Endothelial cell of umbilical vein (primary cell): Measurements from ENCODE around the gene DDRGK1.

ENCODE experiments used
- CTCF ChIP-seq, 2 donors: IDR thresholded peaks; 1 replicate in 1 of 2; 2 replicates in 1 of 2; pipeline ENCODE4 v1.5.1; 2011; ENCODE audit warnings: low read length in 2 of 2, mild to moderate bottlenecking in 2 of 2, moderate library complexity in 2 of 2, control low read depth in 1 of 2, inconsistent platforms in 1 of 2, low read depth in 1 of 2; ENCODE audit not compliant: insufficient read depth in 1 of 2; ENCODE audit errors: extremely low read depth in 1 of 2
- EZH2 ChIP-seq: IDR thresholded peaks from 2 replicates; pipeline ENCODE4 v1.6.1; 2012; ENCODE audit warnings: borderline replicate concordance, low read depth, mild to moderate bottlenecking, moderate library complexity, low read length, inconsistent platforms; ENCODE audit not compliant: severe bottlenecking
- FOS ChIP-seq: IDR thresholded peaks from 2 replicates; pipeline ENCODE4 v1.6.1; 2011; ENCODE audit warnings: mild to moderate bottlenecking, low read length, moderate library complexity, borderline replicate concordance; ENCODE audit not compliant: insufficient read depth
- JUN ChIP-seq: IDR thresholded peaks from 2 replicates; pipeline ENCODE4 v1.6.1; 2011; ENCODE audit warnings: borderline replicate concordance, low read depth; ENCODE audit not compliant: insufficient read length, insufficient read depth
- MAX ChIP-seq: IDR thresholded peaks from 2 replicates; pipeline ENCODE4 v1.6.1; 2011; ENCODE audit not compliant: insufficient read depth, insufficient read length
- POLR2A ChIP-seq: IDR thresholded peaks from 2 replicates; pipeline ENCODE4 v1.6.1; 2012; ENCODE audit warnings: low read depth, mild to moderate bottlenecking, control low read depth, low read length
- POLR2AphosphoS5 ChIP-seq: IDR thresholded peaks from 2 replicates; pipeline ENCODE4 v1.6.1; 2012; ENCODE audit warnings: low read depth, mild to moderate bottlenecking, control low read depth, low read length, moderate library complexity; ENCODE audit not compliant: insufficient read depth

- TF ChIP-seq POLR2A (no peak), CTCF (IDR thresholded peaks at IDR 0.05; ENCODE audit: extremely low read depth in 1 of 2, insufficient read depth in 1 of 2, low read depth in 1 of 2, low read length in 2 of 2) (no peak), EZH2 (no peak), FOS (no peak), MAX (no peak), POLR2AphosphoS5 (no peak), JUN (no peak)
These were observed 36.4 kb upstream of the DDRGK1 start for GRCh38 chr20:3240776-3241363.
